Progenitor cell of endocrine pancreas (in vitro differentiated cells): Measurements from ENCODE around the gene RTKN. TPM values are rescaled to one million over a fixed set of nuclear protein-coding genes. Genes with fewer than 3 reads are reported as not detected.
"Not testable (repeated sequence)": the region's sequence is repeated elsewhere in the genome, so short reads cannot be mapped to it uniquely, and the experiment has no call there.

Experiments used
- DNase-seq: peaks from one replicate; pipeline ENCODE4 v3.0.0; 2021; ENCODE audit warnings: low spot score; ENCODE audit not compliant: unreplicated experiment
- H3K27ac Mint-ChIP-seq: 2 replicates; pipeline ENCODE4 v1.8.0; 2021; ENCODE audit warnings: mild to moderate bottlenecking, moderate library complexity, mixed read lengths
- H3K27me3 Mint-ChIP-seq: 2 replicates; pipeline ENCODE4 v1.8.0; 2021; ENCODE audit warnings: mixed read lengths
- H3K36me3 Mint-ChIP-seq: 2 replicates; pipeline ENCODE4 v1.8.0; 2022; ENCODE audit warnings: mixed read lengths; ENCODE audit not compliant: insufficient read depth
- H3K4me1 Mint-ChIP-seq: 2 replicates; pipeline ENCODE4 v1.8.0; 2021; ENCODE audit warnings: low read depth, mixed read lengths
- H3K4me3 Mint-ChIP-seq: 2 replicates; pipeline ENCODE4 v1.8.0; 2021; ENCODE audit warnings: low read depth, mild to moderate bottlenecking, moderate library complexity, mixed read lengths
- H3K9me3 Mint-ChIP-seq: 2 replicates; pipeline ENCODE4 v1.8.0; 2021; ENCODE audit warnings: low read depth, mixed read lengths
- CTCF ChIP-seq: fragments of 200-600 bp; sonication (generic); IDR thresholded peaks from one replicate; pipeline ENCODE4 v1.5.0; 2021; ENCODE audit warnings: antibody characterized with exemption, mild to moderate bottlenecking; ENCODE audit not compliant: unreplicated experiment
- long read RNA-seq: library from polyadenylated mRNA; unstranded; transcript quantifications from one replicate; pipeline ENCODE4 v2.0.0, GENCODE V29; 2020
- total RNA-seq: library from RNA; stranded (reverse); gene quantifications from 2 replicates; pipeline ENCODE4 v1.2.1, GENCODE V29; 2021

The RTKN gene
- 121 and 129 TPM in 2 replicates for total RNA-seq
- long read RNA-seq, partial matches to known transcripts, result 1 of 12 reads
- long read RNA-seq, other reads (novel, unspliced or antisense), result 5 of 12 reads

GRCh38 chr2:74441690-74442482, at the start of gene RTKN:
Gene RTKN, minus strand, starts transcription at chr2:74441937. Its CDS starts 121 bp downstream, at chr2:74441816.
- Mint-ChIP-seq H3K9me3 (no peaks in the 10 kb centered on the region), H3K4me1 (peaks cover 27% of the 10 kb centered on the region), H3K27me3 (peaks cover 3% of the 10 kb centered on the region), H3K36me3 (peaks cover 5% of the 10 kb centered on the region), H3K4me3 (peak within 1 kb of the TSS; percentile 96), H3K27ac (peak within 1 kb of the TSS; percentile 100)
- peak; percentile 48 for DNase-seq
- TF ChIP-seq CTCF, result no peak

- peaks cover 6% of the 10 kb centered on the region for H3K4me1 Mint-ChIP-seq
- no peak overlapping the region for H3K4me3 Mint-ChIP-seq
- H3K36me3 Mint-ChIP-seq, result peaks cover 18% of the 10 kb centered on the region
- no peak for DNase-seq
- H3K27me3 Mint-ChIP-seq, result no peaks in the 10 kb centered on the region
- TF ChIP-seq CTCF, result no peak
- no peaks in the 10 kb centered on the region for H3K9me3 Mint-ChIP-seq
- H3K27ac Mint-ChIP-seq, result no peak overlapping the region
Observed at GRCh38 chr2:74489906-74490305, 48.2 kb upstream of the RTKN start.

- peaks cover 6% of the 10 kb centered on the region for H3K4me1 Mint-ChIP-seq
- H3K27me3 Mint-ChIP-seq, result no peaks in the 10 kb centered on the region
- H3K4me3 Mint-ChIP-seq, result no peak overlapping the region
- H3K9me3 Mint-ChIP-seq, result no peaks in the 10 kb centered on the region
- no peak for DNase-seq
- peak overlapping the region; percentile 11 for H3K27ac Mint-ChIP-seq
- peaks cover 14% of the 10 kb centered on the region for H3K36me3 Mint-ChIP-seq
- TF ChIP-seq CTCF, result peak; percentile 22
Observed at GRCh38 chr2:74488643-74489481, 47.1 kb upstream of the RTKN start.

GRCh38 chr2:74486141-74486540, 44.4 kb upstream of the RTKN start:
- Mint-ChIP-seq H3K27ac (no peak overlapping the region), H3K36me3 (peaks cover 10% of the 10 kb centered on the region), H3K9me3 (no peaks in the 10 kb centered on the region), H3K4me1 (peaks cover 16% of the 10 kb centered on the region), H3K4me3 (no peak overlapping the region), H3K27me3 (no peaks in the 10 kb centered on the region)
- no peak for TF ChIP-seq CTCF
- no peak for DNase-seq

- not testable (repeated sequence) for H3K36me3 Mint-ChIP-seq, DNase-seq, H3K9me3 Mint-ChIP-seq, H3K27me3 Mint-ChIP-seq
- Mint-ChIP-seq H3K27ac (peak overlapping the region; percentile 98), H3K4me1 (peaks cover 14% of the 10 kb centered on the region), H3K4me3 (peak overlapping the region; percentile 96)
Observed at GRCh38 chr2:74483675-74484164, 42.0 kb upstream of the RTKN start.
